ENCODE data around the gene ZNF574. TPM values are rescaled to one million over a fixed set of nuclear protein-coding genes. Genes with fewer than 3 reads are reported as not detected.
"Not testable (repeated sequence)": the region's sequence is repeated elsewhere in the genome, so short reads cannot be mapped to it uniquely, and the experiment has no call there.

ZNF574 gene, protein sequence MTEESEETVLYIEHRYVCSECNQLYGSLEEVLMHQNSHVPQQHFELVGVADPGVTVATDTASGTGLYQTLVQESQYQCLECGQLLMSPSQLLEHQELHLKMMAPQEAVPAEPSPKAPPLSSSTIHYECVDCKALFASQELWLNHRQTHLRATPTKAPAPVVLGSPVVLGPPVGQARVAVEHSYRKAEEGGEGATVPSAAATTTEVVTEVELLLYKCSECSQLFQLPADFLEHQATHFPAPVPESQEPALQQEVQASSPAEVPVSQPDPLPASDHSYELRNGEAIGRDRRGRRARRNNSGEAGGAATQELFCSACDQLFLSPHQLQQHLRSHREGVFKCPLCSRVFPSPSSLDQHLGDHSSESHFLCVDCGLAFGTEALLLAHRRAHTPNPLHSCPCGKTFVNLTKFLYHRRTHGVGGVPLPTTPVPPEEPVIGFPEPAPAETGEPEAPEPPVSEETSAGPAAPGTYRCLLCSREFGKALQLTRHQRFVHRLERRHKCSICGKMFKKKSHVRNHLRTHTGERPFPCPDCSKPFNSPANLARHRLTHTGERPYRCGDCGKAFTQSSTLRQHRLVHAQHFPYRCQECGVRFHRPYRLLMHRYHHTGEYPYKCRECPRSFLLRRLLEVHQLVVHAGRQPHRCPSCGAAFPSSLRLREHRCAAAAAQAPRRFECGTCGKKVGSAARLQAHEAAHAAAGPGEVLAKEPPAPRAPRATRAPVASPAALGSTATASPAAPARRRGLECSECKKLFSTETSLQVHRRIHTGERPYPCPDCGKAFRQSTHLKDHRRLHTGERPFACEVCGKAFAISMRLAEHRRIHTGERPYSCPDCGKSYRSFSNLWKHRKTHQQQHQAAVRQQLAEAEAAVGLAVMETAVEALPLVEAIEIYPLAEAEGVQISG
- total RNA-seq (2014; rRNA removed; shearing (Covaris generic)) = 18.1 and 20.6 TPM in 2 replicates

DNA sequence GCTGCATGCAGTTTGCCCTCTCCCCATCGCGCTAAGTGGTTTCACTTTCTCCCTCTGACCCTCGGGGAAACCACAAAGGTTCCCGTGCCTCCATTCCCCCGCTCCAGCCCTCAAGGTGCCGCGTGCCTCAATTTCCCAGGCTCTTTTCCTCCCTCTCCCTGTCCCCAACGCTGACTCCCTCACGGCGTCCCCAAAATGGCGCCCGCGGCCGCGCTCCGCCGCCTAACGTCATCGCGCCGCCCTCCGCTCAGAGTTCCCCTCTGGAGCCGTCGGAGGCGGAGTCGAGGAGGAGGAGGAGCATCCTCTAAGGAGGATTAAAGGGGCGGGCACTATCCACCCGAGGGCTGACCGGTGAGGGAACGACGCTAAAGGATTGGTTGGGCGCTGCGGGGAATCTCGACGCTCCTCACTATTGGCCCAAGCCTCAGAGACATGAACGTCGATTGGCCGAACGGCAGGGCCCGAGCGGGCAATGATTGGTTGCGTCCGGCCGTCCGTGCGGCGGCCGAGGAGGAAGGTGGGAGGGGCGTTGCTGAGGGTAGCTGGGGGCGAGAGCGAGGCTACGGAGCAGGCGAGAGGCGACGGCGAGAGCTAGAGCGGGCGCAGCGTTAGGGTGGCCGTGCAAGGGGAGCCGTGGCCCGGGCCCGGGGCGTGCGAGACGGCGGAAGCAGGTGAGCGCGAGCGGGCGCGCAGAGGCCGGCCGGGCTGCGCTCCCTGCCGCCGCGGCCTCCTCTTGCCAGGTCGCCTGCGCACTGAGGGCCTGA lies at the start of gene ZNF574:
TSS of gene ZNF574 (plus strand) at position 551 of the 764 bp plus-strand sequence. CDS start 2,441 bp downstream, outside the sequence.
- peak; percentile 100 for DNase-seq (ENCODE audit: low read depth)

DNA sequence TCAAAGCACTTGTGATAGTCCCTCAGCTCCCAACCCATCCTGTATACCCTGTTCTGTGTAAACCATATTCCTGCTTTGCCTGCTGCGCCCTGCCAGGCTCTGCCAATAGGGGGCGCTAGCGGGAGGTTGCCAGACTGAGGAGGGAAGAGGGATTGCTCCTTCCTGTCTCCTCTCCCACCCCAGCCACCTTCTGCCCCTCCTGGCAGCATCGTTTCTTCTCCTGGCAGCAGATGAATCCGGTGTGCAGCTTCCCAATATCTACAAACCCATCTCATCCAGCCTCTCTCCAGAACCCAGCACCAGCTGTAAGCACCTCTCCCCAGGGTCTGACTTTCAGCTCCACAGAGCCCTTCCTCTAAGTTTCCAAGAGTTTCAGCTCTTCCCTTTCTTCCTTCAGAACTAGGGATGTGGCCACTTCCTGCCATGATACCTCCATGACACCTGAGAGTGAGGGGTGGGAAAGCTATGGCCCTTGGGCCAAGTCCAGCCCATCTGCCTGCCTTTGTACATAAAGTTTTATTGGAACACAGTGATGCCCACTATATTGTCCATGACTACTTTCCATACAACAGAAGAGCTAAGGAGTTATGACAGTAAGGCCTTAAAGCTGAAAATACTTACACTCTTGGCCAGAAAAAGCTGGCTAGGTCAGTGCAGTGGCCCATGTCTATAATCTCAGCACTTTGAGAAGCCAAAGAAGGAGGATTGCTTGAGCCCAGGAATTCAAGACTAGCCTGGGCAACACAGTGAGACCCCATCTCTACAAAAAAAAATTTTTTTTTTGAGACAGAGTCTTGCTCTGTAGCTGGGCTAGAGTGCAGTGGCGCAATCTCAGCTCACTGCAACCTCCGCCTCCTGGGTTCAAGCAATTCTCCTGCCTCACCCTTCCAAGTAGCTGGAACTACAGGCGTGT lies 47.4 kb upstream of the ZNF574 start:
- DNase-seq (ENCODE audit: low read depth) = no peak

DNA sequence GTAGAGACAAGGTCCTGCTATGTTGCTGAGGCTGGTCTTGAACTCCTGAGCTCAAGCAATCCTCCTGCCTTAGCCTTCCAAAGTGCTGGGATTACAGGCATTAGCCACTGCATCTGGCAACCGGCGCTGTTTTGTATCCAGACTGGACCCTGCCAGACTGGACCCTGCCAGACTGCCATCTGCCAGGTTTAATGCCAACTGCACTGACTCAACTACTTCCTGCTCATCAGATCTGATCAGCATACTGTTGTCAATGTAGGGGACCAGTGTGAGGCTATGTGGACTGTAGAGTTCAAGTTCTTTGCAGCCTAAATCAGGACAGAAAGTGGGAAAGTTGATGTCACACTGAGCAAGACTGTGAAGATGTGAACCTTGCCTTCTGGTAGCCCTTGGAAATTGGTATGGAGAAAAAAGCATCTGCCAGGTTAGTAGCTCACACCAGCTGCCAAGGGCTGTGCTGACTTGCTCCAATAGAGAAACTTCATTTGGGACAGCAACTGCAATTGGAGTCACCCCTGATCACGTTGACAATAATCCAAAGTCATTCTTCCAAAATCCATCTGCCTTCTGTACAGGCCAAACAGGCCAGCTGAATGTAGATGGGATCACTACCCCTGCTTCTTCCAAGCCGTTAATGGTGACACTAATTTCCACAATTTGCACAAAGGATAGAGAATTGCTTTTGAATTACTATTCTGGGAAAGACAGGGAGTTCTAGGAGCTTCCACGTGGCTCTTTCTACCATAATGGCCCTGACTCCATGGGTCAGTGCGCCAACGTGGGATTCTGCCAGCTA lies 45.1 kb upstream of the ZNF574 start:
- no peak for DNase-seq (ENCODE audit: low read depth)

DNA sequence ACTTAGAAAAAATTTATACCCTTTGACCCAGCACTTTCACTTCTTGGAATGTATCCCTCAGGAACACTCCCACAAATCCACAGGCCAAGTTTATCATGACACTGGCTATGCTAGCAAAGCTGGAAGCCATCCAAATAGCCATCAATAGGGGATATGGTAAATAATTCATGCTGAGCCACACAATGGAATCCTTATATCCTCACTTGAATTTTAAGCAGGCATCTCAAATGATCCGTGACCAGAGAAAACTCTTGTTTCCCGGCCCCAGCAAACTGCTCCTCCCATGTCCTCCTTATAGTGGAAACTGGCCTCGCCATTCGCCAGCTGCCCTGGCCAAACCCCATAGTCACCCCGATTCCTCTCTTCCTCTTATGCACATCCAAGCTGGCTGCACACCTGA lies 43.5 kb upstream of the ZNF574 start:
- peak; percentile 26 for DNase-seq (ENCODE audit: low read depth)

DNA sequence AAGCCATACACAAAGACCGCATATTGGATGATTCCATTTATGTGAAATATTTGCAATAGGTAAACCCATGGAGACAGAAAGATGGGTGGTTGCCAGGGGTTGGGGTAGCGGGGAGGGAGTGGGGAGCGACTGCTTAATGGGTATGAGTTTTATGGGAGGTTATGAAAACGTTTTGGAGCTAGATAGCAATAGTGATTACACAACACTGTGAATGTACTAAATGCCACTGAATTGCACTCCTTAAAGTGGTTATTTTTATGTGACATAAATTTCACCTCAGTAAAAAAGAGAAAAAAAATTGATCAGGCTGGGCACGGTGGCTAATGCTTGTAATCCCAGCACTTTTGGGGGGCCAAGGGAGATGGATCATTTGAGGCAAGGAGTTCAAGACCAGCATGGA lies 42.6 kb upstream of the ZNF574 start:
- no peak for DNase-seq (ENCODE audit: low read depth)

DNA sequence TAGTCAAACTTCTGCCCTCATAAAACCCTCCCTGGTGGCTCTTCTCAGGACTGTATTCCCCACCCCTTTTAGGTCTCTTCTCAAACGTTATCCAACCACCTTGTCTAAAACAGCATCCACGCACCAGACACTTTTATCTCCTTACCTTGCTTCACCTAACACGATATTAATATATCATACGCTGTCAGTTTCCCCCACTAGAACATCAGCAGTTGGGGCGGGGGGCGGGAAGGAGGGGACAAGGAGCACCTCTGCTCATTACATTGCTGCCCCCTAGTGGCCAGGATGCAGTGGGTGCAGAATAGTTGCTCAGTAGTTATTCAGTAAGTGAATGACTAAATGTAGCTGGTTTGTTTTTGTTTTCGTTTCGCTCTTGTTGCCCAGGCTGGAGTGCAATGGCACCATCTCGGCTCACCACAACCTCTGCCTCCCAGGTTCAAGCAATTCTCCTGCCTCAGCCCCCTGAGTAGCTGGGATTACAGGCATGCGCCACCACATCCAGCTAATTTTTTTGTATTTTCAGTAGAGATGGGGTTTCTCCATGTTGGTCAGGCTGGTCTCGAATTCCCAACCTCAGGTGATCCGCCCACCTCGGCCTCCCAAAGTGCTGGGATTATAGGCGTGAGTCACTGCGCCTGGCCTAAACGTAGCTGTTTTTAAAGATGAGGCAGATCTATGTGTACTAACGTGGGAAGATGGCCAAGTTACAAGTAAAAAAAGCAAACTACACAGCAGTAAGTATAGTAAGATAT lies 41.1 kb upstream of the ZNF574 start:
- peak; percentile 73 for DNase-seq (ENCODE audit: low read depth)

DNA sequence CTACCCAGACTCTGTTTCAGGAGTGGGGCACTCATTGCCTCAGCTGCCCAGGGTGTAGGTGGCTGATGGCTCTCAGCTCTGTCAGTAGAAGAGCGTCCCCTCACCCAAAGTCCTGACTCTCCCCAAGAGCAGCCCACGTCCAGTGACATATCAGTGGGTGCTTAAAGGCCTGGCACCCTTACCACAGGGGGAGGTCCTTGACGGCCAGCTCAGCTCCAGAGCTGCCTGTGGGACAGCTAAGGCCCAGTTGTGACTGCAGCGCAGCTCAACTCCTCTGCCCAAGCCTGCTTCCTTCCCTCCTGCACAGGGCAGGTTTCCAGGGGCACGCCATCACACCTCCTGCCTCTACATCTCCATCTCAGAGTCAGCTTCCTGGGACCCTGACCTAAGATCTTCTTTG lies 38.3 kb upstream of the ZNF574 start:
- no peak for DNase-seq (ENCODE audit: low read depth)

DNA sequence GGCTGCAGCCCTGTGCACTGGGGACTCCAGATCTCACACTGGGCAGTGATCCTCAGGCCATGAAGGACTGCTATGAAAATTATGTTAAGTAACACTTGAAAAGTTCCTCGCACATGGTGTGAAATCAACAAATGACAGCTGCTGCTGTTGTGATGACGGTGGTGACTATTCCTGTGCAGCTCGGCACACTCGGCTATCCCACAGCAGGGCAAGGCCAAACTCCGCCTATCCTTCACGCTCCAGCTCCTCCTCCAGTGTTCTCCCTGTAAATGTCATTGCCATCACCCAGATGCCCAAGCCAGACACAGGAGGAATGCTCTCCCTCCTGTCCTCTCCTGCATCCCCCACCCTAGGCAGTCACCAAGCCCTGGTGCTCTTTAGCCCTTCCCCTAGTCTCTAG lies 37.3 kb upstream of the ZNF574 start:
- no peak for DNase-seq (ENCODE audit: low read depth)

DNA sequence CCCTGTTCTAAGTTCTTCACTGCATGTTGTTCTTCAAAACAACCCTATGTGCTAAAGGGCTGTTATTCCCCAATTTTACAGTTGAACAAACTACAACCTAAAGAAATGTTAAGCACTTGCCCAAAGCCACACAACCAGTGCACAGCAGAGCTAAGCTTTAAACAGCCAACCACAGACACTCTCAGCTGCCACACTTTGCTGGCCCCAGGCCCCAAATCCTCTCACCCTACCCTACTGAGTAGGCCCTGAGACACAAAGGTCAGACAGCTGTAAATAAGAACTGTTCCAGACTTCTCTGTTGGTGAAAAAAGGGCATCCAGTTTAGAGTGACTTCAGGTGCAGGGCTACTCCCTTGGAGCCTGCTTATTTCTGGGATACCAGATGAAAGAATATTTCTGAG lies 35.9 kb upstream of the ZNF574 start:
- DNase-seq (ENCODE audit: low read depth) = no peak

DNA sequence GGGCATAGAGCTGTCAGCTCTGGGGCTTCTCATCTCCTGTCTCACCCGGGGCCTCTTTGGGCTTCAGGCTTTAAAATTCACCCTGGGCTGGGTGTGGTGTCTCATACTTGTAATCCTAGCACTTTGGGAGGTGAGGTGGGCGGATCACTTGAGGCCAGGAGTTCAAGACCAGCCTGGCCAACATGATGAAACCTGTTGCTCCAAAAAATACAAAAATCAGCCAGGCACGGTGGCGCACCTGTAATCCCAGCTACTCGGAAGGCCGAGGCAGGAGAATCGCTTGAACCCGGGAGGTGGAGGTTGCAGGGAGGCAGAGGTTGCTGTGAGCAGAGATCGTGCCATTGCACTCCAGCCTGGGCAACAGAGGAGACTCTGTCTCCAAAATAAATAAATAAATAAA lies 35.5 kb upstream of the ZNF574 start:
- DNase-seq (ENCODE audit: low read depth) = not testable (repeated sequence)

DNA sequence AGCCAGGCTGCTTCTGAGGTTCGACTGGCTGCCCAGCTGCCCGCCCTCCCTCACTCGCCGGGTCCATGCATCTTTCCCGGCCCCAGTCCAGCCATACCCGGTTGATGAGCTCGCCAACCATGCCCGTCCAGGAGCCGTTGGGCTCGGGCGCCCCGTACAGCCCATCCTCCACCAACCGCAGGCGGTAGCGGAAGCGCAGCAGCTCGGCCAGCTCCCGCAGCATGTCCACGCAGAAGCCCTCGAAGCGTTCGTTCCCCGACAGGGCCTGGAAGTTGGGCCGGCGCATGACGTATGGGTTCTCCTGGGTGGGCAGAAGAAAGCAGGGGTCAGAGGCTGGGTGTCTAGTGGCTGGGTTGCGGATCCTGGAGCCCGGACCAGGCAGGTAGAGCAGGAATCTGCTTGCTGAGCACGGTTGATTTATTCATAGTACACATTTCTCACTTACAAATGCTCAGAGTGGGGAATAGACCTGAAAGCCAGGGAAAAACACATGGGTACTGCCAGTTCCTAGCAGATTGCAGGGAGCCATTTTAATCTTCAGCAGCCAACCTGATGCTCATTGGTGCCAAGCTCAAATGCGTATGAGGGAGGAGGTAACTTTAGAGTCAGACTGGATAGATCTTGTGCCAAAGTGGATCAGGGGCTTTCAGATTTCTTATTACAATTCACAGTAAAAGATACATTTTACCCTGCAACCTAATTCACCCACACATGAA lies 33.4 kb upstream of the ZNF574 start:
- no peak for DNase-seq (ENCODE audit: low read depth)

DNA sequence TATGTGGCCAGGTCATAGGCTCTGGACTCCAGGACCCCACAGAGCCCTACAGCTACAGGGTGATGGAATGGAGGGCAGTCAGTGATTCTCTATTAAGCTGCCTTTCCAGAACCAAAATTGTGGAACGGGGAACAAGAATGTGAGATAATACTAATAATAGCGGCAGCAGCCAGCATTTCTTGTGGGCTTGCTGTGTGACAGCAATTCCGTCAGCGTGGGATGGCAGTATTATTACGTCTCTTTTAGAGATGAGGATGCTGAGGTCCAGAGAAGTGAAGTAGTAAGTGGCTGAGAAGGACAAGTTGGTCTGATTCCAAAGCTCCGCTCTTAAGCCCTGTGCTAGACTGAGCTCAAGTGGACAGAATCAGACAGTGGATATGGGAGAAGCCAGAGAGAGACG lies 30.4 kb upstream of the ZNF574 start:
- DNase-seq (ENCODE audit: low read depth) = no peak

DNA sequence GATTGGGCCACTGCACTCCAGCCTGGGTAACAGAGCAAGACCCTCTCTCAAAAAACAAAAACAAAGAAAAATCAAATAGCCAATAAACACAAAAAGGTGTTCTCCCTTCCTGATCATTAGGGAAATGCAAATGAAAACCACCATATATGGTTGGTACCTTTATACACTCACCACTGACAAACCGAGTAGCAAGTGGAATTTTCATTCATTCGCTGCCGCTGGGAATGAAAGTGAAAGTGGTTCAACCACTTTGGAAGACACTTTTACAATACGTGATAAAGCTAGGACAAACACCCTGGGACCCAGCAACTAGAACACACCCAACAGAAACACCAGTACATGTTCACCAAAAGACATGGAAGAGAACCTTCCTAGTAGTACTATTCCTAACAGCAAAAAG lies 27.0 kb upstream of the ZNF574 start:
- DNase-seq (ENCODE audit: low read depth) = peak; percentile 52

DNA sequence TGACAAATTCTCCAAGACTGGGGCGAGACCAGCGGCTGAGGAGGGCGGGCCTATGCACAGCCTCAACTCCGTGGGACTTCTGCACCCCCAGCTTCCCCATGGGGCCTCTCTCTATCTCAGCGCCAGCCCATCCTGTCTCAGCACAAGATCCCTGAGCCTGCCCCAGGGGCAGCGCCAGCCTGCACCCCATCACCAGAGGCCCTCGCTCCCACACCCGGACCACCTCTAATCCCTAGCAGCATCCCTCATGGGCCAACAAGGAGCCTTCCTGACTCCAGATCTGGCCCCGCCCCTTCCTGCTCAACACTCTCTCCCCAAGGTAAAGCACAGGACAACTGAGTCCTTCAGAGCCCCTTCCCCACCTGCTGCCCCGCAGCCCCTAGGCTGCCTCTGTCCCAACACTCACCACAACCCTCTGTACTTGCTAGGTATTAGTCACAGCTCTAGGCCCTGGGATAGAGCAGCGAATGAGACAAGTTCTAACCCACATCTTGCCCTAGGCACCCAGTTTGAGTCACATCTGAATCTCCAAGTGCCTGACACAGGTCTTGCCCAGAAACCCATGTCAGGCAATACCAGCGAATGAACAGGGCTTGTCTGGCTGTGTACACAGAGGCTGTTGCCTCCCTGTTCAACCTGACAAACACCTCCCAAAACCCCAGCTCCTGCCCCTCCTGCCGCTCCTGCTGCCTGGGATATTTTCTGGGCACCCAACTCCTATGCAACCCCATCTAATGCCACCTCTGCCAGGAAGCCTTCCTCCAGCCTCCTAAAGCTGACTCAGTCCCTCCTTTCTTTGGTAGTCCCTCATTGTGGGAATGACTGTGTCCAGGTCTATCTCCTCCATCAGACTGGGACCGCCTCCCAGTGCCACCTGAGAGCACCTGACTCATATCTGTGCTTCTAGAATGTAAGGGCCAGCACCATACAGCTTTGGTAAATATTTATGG lies 24.5 kb upstream of the ZNF574 start:
- peak; percentile 88 for DNase-seq (ENCODE audit: low read depth)

DNA sequence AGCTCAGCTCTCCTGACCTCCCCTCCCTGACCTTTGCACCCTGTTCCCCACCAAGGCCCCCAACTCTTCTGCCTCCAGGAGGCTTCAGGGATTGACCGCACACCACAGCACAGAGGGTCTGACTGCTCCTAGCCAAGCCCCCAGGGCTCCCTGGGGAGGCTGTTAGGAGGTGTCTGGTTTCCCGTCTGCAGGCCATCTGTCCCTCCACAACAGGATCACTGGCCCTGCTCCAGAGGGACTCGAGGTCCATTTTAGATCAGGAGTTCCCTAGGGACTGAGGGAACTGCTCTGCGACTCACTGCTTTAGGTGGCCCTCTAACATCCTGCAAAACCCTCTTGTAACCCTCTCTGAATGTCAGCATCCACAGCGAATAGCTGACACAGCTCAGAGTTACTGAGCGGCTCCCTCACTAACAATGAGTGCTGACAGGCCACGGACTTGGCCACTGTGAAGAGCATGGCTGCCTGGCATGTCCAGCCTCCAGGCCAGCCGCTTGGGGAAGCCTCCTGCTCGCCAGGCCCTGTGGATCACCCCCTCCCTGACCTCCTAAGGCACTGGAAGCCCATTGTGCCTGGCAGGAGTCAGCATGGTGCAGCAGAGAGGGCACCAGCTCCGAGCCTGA lies 23.6 kb upstream of the ZNF574 start:
- DNase-seq (ENCODE audit: low read depth) = peak; percentile 50

DNA sequence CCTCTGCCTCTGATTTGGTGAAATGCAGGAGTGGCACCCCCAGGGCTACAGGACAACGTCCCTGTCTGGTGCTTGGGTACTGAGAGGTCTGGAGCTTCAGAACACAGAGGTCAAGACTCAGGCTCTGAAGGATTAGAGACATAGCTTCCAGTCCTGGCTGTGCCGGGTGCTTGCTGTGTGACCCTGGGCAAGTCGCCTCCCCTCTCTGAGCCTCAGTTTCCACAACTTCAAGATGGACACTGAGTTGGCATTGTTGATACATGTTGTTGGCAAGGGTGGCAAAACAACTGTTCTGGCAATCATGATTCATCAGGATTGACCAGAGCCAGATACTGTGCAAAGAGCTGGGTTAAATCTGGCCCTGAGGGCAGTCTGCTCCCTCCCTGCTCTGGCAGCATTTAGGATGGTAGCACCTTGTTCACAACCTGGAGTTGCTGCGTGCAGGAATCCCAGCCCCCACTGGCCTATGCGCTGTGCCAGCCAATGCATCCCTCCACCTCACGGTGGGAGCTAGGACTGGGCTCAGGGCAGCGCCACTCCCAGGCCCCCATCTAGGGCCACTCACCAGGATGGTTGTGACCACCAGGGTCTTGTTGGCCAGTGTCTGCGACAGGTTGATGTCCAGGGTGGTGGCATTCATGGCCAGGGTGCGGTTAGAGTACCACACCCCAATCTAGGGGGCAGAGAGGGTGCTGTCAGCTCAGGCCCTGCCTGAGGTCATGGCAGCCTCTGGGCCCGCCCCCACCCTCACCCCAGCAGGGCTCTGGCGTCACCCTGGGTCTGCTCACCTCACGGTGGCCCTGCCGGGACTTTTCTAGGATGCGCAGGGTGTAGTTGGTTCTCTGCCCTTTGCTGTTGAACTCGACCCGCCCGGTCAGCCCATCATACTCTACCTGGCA lies 22.7 kb upstream of the ZNF574 start:
- peak; percentile 29 for DNase-seq (ENCODE audit: low read depth)

Measured in RPMI7951 (cell line).